Gastrocnemius medialis (tissue), 4 donors: ENCODE results near the gene CKMT2. TPM values are rescaled to one million over a fixed set of nuclear protein-coding genes. Genes with fewer than 3 reads are reported as not detected.

Source experiments
- ATAC-seq, 2 donors: fragments of 150-250 bp; one replicate each; pipeline ENCODE4 v1.9.1; 2016
- DNase-seq, 2 donors: peaks; one replicate each; pipeline ENCODE4 v3.0.0-alpha.2; 2019
- H3K27ac ChIP-seq, 4 donors: fragments of 200-600 bp; sonication (generic); 1 replicate in 1 of 4; 2 replicates in 3 of 4; pipeline ENCODE4 v1.5.1; 2016 to 2018; ENCODE audit warnings: mild to moderate bottlenecking in 2 of 4, moderate library complexity in 1 of 4
- H3K27me3 ChIP-seq, 3 donors: fragments of 200-600 bp; sonication (generic) in 2 of 3; 1 replicate in 1 of 3; 2 replicates in 2 of 3; pipeline versions ENCODE4 v1.5.1 to v1.6.0; 2016 to 2019; ENCODE audit warnings: mild to moderate bottlenecking in 1 of 3, moderate library complexity in 1 of 3
- H3K36me3 ChIP-seq, 2 donors: fragments of 200-600 bp; sonication (generic) in 1 of 2; one replicate each; pipeline ENCODE4 v1.5.1; 2017 to 2018
- H3K4me1 ChIP-seq, 2 donors: fragments of 200-600 bp; sonication (generic) in 1 of 2; one replicate each; pipeline ENCODE4 v1.5.1; 2016 to 2017; ENCODE audit warnings: mild to moderate bottlenecking in 2 of 2
- H3K4me3 ChIP-seq, 4 donors: fragments of 200-600 bp; sonication (generic) in 3 of 4; 1 replicate in 1 of 4; 2 replicates in 3 of 4; pipeline ENCODE4 v1.5.1; 2016 to 2019; ENCODE audit warnings: mild to moderate bottlenecking in 2 of 4
- H3K9me3 ChIP-seq, 3 donors: fragments of 200-600 bp; sonication (generic) in 2 of 3; 1 replicate in 1 of 3; 2 replicates in 2 of 3; pipeline ENCODE4 v1.5.1; 2016 to 2019
- CTCF ChIP-seq, 5 experiments: fragments of 450-650 bp in 3 of 5; fragments of 200-600 bp in 2 of 5; sonication (generic) in 2 of 5; IDR thresholded peaks in 4 of 5; conservative IDR thresholded peaks in 1 of 5; 1 replicate in 4 of 5; 2 replicates in 1 of 5; pipeline ENCODE4 v1.5.1; 2016 to 2019; ENCODE audit warnings: antibody characterized with exemption in 5 of 5, mild to moderate bottlenecking in 3 of 5, moderate library complexity in 3 of 5
- POLR2A ChIP-seq, 2 donors: fragments of 450-650 bp; IDR thresholded peaks; one replicate each; pipeline ENCODE4 v1.6.1; 2017; ENCODE audit warnings: antibody characterized with exemption in 2 of 2, mild to moderate bottlenecking in 2 of 2, moderate library complexity in 2 of 2
- in situ Hi-C, 4 donors: fragments of 200-750 bp; cut with MboI; loops; one replicate each; pipeline versions ENCODE4 v1.15.0 to v1.8.0; 2017; ENCODE audit warnings: low sequenced_read_pairs in 4 of 4
- intact Hi-C: fragments of 100-400 bp; cut with DNase I; formaldehyde crosslinking; loops from one replicate; pipeline ENCODE4 v1.15.1; 2023; ENCODE audit warnings: low total_unique reads
- total RNA-seq, 4 donors: library from RNA; depleted of rRNA; stranded (reverse); fragments of >200 nt; gene quantifications; one replicate each; pipeline versions ENCODE4 v1.1.0 to v1.2.3, GENCODE V29; 2016

Gene CKMT2
- total RNA-seq, 4 donors from 2014 or later, result 550 to 1,114 (median 879) TPM

- in situ Hi-C loops (no loop called here), intact Hi-C loops (no loop called here)
- no peaks in the 10 kb centered on the region for H3K9me3 ChIP-seq
- ATAC-seq (no peak), DNase-seq (no peak)
- no peaks in the 10 kb centered on the region for H3K4me1 ChIP-seq
- no peaks in the 10 kb centered on the region for H3K27me3 ChIP-seq
- TF ChIP-seq CTCF (IDR thresholded peaks at IDR 0.05 in 4 of 5, conservative IDR thresholded peaks at IDR 0.05 in 1 of 5) (no peak), POLR2A (IDR thresholded peaks at IDR 0.05) (no peak)
- H3K27ac ChIP-seq, result no peak overlapping the region
- no peak overlapping the region for H3K4me3 ChIP-seq
- H3K36me3 ChIP-seq, result no peaks in the 10 kb centered on the region
These were observed 17.0 kb upstream of the CKMT2 start for GRCh38 chr5:81216152-81216551.

GRCh38 chr5:81219389-81219788, 13.7 kb upstream of the CKMT2 start:
- DNase-seq, result no peak
- H3K4me3 ChIP-seq, result no peak overlapping the region
- intact Hi-C loops, result no loop called here
- H3K36me3 ChIP-seq, result no peaks in the 10 kb centered on the region
- no peak for ATAC-seq
- H3K27me3 ChIP-seq, result no peaks in the 10 kb centered on the region
- in situ Hi-C loops, result no loop called here
- TF ChIP-seq POLR2A (IDR thresholded peaks at IDR 0.05) (no peak), CTCF (IDR thresholded peaks at IDR 0.05 in 4 of 5, conservative IDR thresholded peaks at IDR 0.05 in 1 of 5) (no peak)
- no peaks in the 10 kb centered on the region for H3K9me3 ChIP-seq
- H3K4me1 ChIP-seq, result no peaks in the 10 kb centered on the region
- no peak overlapping the region for H3K27ac ChIP-seq

GRCh38 chr5:81222285-81222684, 10.8 kb upstream of the CKMT2 start:
- ATAC-seq (no peak), DNase-seq (no peak)
- Histone ChIP-seq H3K9me3 (no peaks in the 10 kb centered on the region), H3K4me1 (no peaks in the 10 kb centered on the region), H3K36me3 (no peaks in the 10 kb centered on the region), H3K27ac (no peak overlapping the region), H3K27me3 (no peaks in the 10 kb centered on the region), H3K4me3 (no peak overlapping the region)
- TF ChIP-seq POLR2A (IDR thresholded peaks at IDR 0.05), result no peak
- intact Hi-C loops, result no loop called here
- in situ Hi-C loops, result no loop called here

- intact Hi-C loops (no loop called here), in situ Hi-C loops (no loop called here)
- Histone ChIP-seq H3K27ac (no peak overlapping the region), H3K9me3 (no peaks in the 10 kb centered on the region), H3K4me1 (no peaks in the 10 kb centered on the region), H3K4me3 (no peak overlapping the region), H3K27me3 (no peaks in the 10 kb centered on the region), H3K36me3 (no peaks in the 10 kb centered on the region)
- ATAC-seq (no peak), DNase-seq (no peak)
- TF ChIP-seq POLR2A (IDR thresholded peaks at IDR 0.05) (no peak), CTCF (IDR thresholded peaks at IDR 0.05 in 4 of 5, conservative IDR thresholded peaks at IDR 0.05 in 1 of 5) (no peak)
These were observed 7.7 kb upstream of the CKMT2 start for GRCh38 chr5:81225463-81225862.

- intact Hi-C loops (no loop called here), in situ Hi-C loops (no loop called here)
- no peaks in the 10 kb centered on the region for H3K27me3 ChIP-seq
- no peak for ATAC-seq
- no peak for TF ChIP-seq CTCF (IDR thresholded peaks at IDR 0.05 in 4 of 5, conservative IDR thresholded peaks at IDR 0.05 in 1 of 5)
- TF ChIP-seq POLR2A (IDR thresholded peaks at IDR 0.05), result no peak
- no peak overlapping the region for H3K4me3 ChIP-seq
- H3K4me1 ChIP-seq, result no peaks in the 10 kb centered on the region
- no peak for DNase-seq
- no peaks in the 10 kb centered on the region for H3K36me3 ChIP-seq
- no peak overlapping the region for H3K27ac ChIP-seq
- H3K9me3 ChIP-seq, result no peaks in the 10 kb centered on the region
These were observed 6.8 kb upstream of the CKMT2 start for GRCh38 chr5:81226286-81226685.
